PC-3 (cell line): ENCODE data around the gene TBXAS1. TPM values are rescaled to one million over a fixed set of nuclear protein-coding genes. Genes with fewer than 3 reads are reported as not detected.

Experiments used
- ATAC-seq: fragments of 200-7000 bp; cut with Tn5 transposase; 2 replicates; pipeline ENCODE4 v1.9.1; 2020; ENCODE audit warnings: mild to moderate bottlenecking, moderate library complexity
- BruUV-seq: library from RNA; stranded (reverse); fragments of 400-500 nt; replicated peaks from 2 replicates; lab custom pipeline; 2021; lab: Mats Ljungman, UMichigan
- CTCF ChIA-PET: fragments of 300-600 bp; sonication (Branson Sonifier 250); formaldehyde crosslinking; loops from one replicate; lab custom pipeline; 2022; ENCODE audit warnings: antibody characterized with exemption; lab: Charles Lee
- POLR2A ChIA-PET: fragments of 300-600 bp; sonication (Branson Sonifier 250); formaldehyde crosslinking; loops from one replicate; lab custom pipeline; 2022; ENCODE audit warnings: antibody characterized with exemption; ENCODE audit not compliant: unreplicated experiment; lab: Charles Lee
- DNase-seq: peaks from one replicate; pipeline ENCODE4 v3.0.0-alpha.2; 2015
- H2AFZ ChIP-seq: fragments of 300-600 bp; sonication (generic); 2 replicates; pipeline ENCODE4 v1.6.0; 2016; ENCODE audit warnings: antibody characterized with exemption, low read length
- H3F3A ChIP-seq: fragments of 300-600 bp; sonication (generic); one replicate; pipeline ENCODE4 v1.6.0; 2017; ENCODE audit warnings: antibody characterized with exemption, low read length, control low read depth, mild to moderate bottlenecking; ENCODE audit not compliant: unreplicated experiment
- H3K27ac ChIP-seq: fragments of 300-600 bp; sonication (generic); 2 replicates; pipeline ENCODE4 v1.5.1; 2016; ENCODE audit warnings: mild to moderate bottlenecking, low read length
- H3K27me3 ChIP-seq: fragments of 300-600 bp; sonication (generic); 2 replicates; pipeline ENCODE4 v1.6.1; 2016; ENCODE audit warnings: low read length, mixed read lengths
- H3K36me3 ChIP-seq: fragments of 300-600 bp; sonication (generic); 2 replicates; pipeline ENCODE4 v1.6.1; 2016; ENCODE audit warnings: low read depth, mixed run types, low read length, mixed read lengths
- H3K4me1 ChIP-seq: fragments of 300-600 bp; sonication (generic); 2 replicates; pipeline ENCODE4 v1.5.1; 2016; ENCODE audit warnings: low read length; ENCODE audit not compliant: insufficient read depth
- H3K4me2 ChIP-seq: fragments of 300-600 bp; sonication (generic); 2 replicates; pipeline ENCODE4 v1.6.0; 2016; ENCODE audit warnings: low read length
- H3K4me3 ChIP-seq: fragments of 300-600 bp; sonication (generic); 2 replicates; pipeline ENCODE4 v1.5.1; 2016; ENCODE audit warnings: mild to moderate bottlenecking, low read length, mixed read lengths
- H3K79me2 ChIP-seq: fragments of 300-600 bp; sonication (generic); 2 replicates; pipeline ENCODE4 v1.6.1; 2017; ENCODE audit warnings: low read length, mixed read lengths
- H3K9ac ChIP-seq: fragments of 300-600 bp; sonication (generic); 2 replicates; pipeline ENCODE4 v1.6.0; 2016; ENCODE audit warnings: mild to moderate bottlenecking, low read length
- H3K9me2 ChIP-seq: fragments of 300-600 bp; sonication (generic); replicated peaks from 2 replicates; pipeline ENCODE4 v1.6.1; 2016; ENCODE audit warnings: mixed run types, low read length, mixed read lengths
- H3K9me3 ChIP-seq: fragments of 300-600 bp; sonication (generic); 2 replicates; pipeline ENCODE4 v1.6.1; 2016; ENCODE audit warnings: low read length, mixed read lengths
- H4K20me1 ChIP-seq: fragments of 300-600 bp; sonication (generic); 2 replicates; pipeline ENCODE4 v1.6.1; 2016; ENCODE audit warnings: low read length, mixed read lengths
- EZH2 ChIP-seq: fragments of 300-600 bp; sonication (generic); IDR thresholded peaks from one replicate; pipeline ENCODE4 v1.6.1; 2017; ENCODE audit warnings: antibody characterized with exemption, mild to moderate bottlenecking, low read length; ENCODE audit not compliant: unreplicated experiment
- EZH2phosphoT487 ChIP-seq: fragments of 300-600 bp; sonication (generic); IDR thresholded peaks from 2 replicates; pipeline ENCODE4 v1.6.1; 2018; ENCODE audit warnings: mild to moderate bottlenecking, antibody characterized with exemption, low read length, borderline replicate concordance
- intact Hi-C: fragments of 100-400 bp; cut with micrococcal nuclease; formaldehyde crosslinking; loops from 2 replicates; pipeline ENCODE4 v1.9.0; 2023
- total RNA-seq: library from RNA; depleted of rRNA; stranded (reverse); fragments of >200 nt; gene quantifications from 2 replicates; pipeline ENCODE4 v1.2.3, GENCODE V29; 2014
- TF ChIP-seq, protein P1 (sequence below): fragments of 300-600 bp; sonication (generic); conservative IDR thresholded peaks from 2 replicates; pipeline ENCODE4 v1.5.1; 2017; ENCODE audit warnings: antibody characterized with exemption, low read depth, mild to moderate bottlenecking, low read length

Gene TBXAS1
- total RNA-seq, 1 experiment from 2014 or later: 21.8 TPM

DNA sequence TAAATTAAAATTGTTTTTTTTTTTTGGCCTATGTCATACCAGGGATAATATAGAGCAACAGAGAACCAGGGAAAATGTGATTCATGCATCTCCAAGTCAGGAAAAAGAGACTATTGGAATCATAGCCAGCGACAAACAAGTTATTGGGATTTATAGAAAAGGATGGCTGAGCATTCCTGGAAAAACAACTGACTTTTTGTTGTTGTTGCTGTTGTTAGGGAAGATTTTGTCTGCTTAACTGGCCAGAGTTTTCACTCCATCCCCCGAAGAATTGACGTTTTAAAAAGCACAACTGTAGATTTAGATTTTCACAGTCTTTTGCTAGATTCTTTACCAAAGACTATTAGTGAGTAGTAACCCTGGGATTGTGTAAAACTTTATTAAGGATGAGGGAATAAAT is 112.4 kb downstream of the TBXAS1 start:
- no TSS peak for BruUV-seq
- Histone ChIP-seq H3K9ac (no peak overlapping the region), H3K4me1 (peaks cover 7% of the 10 kb centered on the region), H3K9me2 (no peaks in the 10 kb centered on the region), H3K36me3 (0 out of 2 replicates have a peak, but pooled peaks cover 5% of the 10 kb centered on the region), H3K4me3 (no peak overlapping the region), H2AFZ (no peak overlapping the region), H3K27me3 (no peaks in the 10 kb centered on the region), H3K4me2 (no peak overlapping the region), H3F3A (no peaks in the 10 kb centered on the region), H4K20me1 (no peaks in the 10 kb centered on the region), H3K27ac (no peak overlapping the region), H3K79me2 (no peaks in the 10 kb centered on the region), H3K9me3 (no peaks in the 10 kb centered on the region)
- intact Hi-C loops: no loop called here
- ChIA-PET CTCF (no interaction called here), POLR2A (no interaction called here)
- ATAC-seq (no peak), DNase-seq (no peak)
- TF ChIP-seq EZH2 (no peak), EZH2phosphoT487 (no peak)
- TF ChIP-seq, protein P1, sequence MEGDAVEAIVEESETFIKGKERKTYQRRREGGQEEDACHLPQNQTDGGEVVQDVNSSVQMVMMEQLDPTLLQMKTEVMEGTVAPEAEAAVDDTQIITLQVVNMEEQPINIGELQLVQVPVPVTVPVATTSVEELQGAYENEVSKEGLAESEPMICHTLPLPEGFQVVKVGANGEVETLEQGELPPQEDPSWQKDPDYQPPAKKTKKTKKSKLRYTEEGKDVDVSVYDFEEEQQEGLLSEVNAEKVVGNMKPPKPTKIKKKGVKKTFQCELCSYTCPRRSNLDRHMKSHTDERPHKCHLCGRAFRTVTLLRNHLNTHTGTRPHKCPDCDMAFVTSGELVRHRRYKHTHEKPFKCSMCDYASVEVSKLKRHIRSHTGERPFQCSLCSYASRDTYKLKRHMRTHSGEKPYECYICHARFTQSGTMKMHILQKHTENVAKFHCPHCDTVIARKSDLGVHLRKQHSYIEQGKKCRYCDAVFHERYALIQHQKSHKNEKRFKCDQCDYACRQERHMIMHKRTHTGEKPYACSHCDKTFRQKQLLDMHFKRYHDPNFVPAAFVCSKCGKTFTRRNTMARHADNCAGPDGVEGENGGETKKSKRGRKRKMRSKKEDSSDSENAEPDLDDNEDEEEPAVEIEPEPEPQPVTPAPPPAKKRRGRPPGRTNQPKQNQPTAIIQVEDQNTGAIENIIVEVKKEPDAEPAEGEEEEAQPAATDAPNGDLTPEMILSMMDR: no peak

DNA sequence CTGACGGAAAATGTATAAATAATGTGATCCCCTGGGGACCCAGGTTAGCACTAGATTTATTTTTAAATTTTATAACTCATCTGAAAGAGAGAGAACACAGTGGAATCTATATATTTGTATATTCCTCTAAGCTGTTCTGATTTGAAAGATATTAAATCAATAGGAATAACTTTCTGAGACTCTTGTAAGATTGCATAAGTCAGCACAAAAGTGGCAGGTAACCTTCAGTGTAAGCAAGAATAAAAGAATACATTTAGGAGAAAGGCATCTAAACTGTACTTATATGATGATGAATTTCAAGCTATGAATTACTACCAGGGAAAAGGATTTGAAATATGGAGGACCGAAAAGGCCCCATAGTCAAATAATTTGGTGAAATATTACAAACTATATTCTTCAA is 112.8 kb downstream of the TBXAS1 start:
- H3F3A ChIP-seq: no peaks in the 10 kb centered on the region
- H3K9me3 ChIP-seq: no peaks in the 10 kb centered on the region
- no peak overlapping the region for H3K4me2 ChIP-seq
- H3K9ac ChIP-seq: no peak overlapping the region
- H3K4me3 ChIP-seq: no peak overlapping the region
- H3K4me1 ChIP-seq: peaks cover 3% of the 10 kb centered on the region
- no peaks in the 10 kb centered on the region for H3K27me3 ChIP-seq
- 0 out of 2 replicates have a peak, but pooled peaks cover 5% of the 10 kb centered on the region for H3K36me3 ChIP-seq
- ChIA-PET POLR2A (no interaction called here), CTCF (no interaction called here)
- no peaks in the 10 kb centered on the region for H3K9me2 ChIP-seq
- no peaks in the 10 kb centered on the region for H3K79me2 ChIP-seq
- no TSS peak for BruUV-seq
- DNase-seq: no peak
- no peak overlapping the region for H3K27ac ChIP-seq
- intact Hi-C loops: no loop called here
- no peak overlapping the region for H2AFZ ChIP-seq
- TF ChIP-seq, protein P1: no peak
- TF ChIP-seq EZH2phosphoT487: no peak
- TF ChIP-seq EZH2: no peak
- no peak for ATAC-seq
- no peaks in the 10 kb centered on the region for H4K20me1 ChIP-seq

DNA sequence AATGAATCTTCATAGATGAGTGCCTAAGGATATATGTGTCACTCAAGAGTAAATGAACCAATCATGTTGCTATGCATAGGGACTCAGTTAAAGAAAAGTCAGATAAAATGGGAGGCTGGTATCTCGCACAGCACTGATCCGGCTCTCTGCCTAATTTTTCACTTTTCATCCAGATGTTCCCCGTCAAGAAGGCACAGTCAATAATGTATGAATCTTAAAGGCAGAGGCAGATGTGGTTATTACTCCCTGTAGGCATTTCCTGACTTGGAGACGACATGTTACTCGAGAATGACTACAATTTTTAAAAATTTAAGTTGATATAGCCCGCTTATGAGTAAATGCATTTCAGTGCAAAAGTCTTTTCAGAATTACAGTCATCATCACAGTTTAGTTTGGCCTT is 113.6 kb downstream of the TBXAS1 start:
- ChIA-PET CTCF (no interaction called here), POLR2A (no interaction called here)
- BruUV-seq: no TSS peak
- H3K9me3 ChIP-seq: no peaks in the 10 kb centered on the region
- H2AFZ ChIP-seq: no peak overlapping the region
- no peak overlapping the region for H3K27ac ChIP-seq
- H3K4me3 ChIP-seq: no peak overlapping the region
- H3K9me2 ChIP-seq: no peaks in the 10 kb centered on the region
- H3F3A ChIP-seq: no peaks in the 10 kb centered on the region
- TF ChIP-seq, protein P1: no peak
- no peak for TF ChIP-seq EZH2
- TF ChIP-seq EZH2phosphoT487: no peak
- H4K20me1 ChIP-seq: no peaks in the 10 kb centered on the region
- intact Hi-C loops: no loop called here
- H3K27me3 ChIP-seq: no peaks in the 10 kb centered on the region
- H3K36me3 ChIP-seq: 0 out of 2 replicates have a peak, but pooled peaks cover 5% of the 10 kb centered on the region
- no peaks in the 10 kb centered on the region for H3K4me1 ChIP-seq
- ATAC-seq (no peak), DNase-seq (no peak)
- no peak overlapping the region for H3K9ac ChIP-seq
- no peak overlapping the region for H3K4me2 ChIP-seq
- H3K79me2 ChIP-seq: no peaks in the 10 kb centered on the region
